ENCODE measurements around the gene ABL1.

- TF ChIP-seq, protein P1, sequence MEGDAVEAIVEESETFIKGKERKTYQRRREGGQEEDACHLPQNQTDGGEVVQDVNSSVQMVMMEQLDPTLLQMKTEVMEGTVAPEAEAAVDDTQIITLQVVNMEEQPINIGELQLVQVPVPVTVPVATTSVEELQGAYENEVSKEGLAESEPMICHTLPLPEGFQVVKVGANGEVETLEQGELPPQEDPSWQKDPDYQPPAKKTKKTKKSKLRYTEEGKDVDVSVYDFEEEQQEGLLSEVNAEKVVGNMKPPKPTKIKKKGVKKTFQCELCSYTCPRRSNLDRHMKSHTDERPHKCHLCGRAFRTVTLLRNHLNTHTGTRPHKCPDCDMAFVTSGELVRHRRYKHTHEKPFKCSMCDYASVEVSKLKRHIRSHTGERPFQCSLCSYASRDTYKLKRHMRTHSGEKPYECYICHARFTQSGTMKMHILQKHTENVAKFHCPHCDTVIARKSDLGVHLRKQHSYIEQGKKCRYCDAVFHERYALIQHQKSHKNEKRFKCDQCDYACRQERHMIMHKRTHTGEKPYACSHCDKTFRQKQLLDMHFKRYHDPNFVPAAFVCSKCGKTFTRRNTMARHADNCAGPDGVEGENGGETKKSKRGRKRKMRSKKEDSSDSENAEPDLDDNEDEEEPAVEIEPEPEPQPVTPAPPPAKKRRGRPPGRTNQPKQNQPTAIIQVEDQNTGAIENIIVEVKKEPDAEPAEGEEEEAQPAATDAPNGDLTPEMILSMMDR (IDR thresholded peaks at IDR 0.05; ENCODE audit: borderline replicate concordance, extremely low read depth, low read length, poor library complexity, severe bottlenecking): no peak
- TF ChIP-seq EZH2 (IDR thresholded peaks at IDR 0.05; ENCODE audit: borderline replicate concordance, low read depth, low read length, severe bottlenecking): no peak
These were observed 98.3 kb downstream of the ABL1 start for GRCh38 chr9:130933114-130934046.
